ENCODE measurements around the gene PHLDA2. TPM values are rescaled to one million over a fixed set of nuclear protein-coding genes. Genes with fewer than 3 reads are reported as not detected.

The PHLDA2 gene
- total and polyA plus RNA-seq, 2 of the 13 experiments (the other 11 are each of a cell fraction or from before 2014, with no cell fraction given), result 0.55 to 0.78 TPM

DNA sequence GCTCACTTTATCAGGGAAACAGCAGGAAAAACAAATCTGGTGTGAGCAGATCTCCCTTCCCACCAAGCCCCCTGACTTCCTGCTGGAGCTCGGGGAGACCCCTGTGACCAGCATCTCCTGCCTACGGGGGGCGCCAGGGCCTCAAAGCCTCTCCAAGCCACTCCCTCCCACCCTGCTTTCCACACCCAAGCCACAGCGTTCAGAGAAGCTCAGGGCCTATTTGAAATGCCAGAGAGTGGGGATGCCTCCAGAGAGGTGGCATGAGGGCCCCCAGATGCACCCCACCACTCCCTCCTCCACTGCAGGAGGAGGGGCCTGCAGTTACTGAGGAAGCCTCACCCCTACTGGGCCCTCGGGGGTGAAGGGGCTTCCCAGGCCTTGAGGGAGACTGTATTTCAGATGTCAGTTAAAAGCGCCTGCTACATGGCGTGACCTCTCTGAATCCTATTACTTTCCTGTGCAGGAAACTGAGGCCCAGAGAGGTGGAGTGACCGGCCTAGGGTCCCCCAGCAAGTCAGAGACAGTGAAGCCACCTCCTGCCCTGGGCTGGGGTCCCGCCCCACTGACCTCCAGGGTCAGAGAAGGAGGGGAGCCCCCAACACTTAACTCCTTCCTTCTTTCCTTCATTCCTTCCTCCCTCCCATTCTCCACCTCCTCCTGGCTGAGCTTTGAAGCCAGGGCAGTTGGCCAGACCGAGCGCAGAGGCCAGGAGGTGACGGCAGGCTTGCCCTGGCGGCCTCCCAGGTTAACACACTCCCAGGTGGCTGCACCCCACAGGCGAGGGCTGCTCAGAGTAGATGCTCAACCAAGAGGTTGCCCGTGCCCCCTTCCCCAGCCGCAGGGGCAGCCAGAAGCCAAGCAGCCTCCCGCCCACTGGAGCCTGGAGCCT, 37.6 kb downstream of the PHLDA2 start (continued):
- TF ChIP-seq, protein P1, sequence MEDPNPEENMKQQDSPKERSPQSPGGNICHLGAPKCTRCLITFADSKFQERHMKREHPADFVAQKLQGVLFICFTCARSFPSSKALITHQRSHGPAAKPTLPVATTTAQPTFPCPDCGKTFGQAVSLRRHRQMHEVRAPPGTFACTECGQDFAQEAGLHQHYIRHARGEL (CRISPR knock-in tag; IDR thresholded peaks at IDR 0.05), result no peak
- TF ChIP-seq ZNF562 (CRISPR knock-in tag; IDR thresholded peaks at IDR 0.05; ENCODE audit: borderline replicate concordance) (no peak), KLF13 (CRISPR knock-in tag; IDR thresholded peaks at IDR 0.05) (no peak; the same call in 1 of the 2 replicates), POLR2A (IDR thresholded peaks at IDR 0.05; ENCODE audit: insufficient read depth in 1 of 2, low read depth in 2 of 2, low read length in 2 of 2) (no peak), ZNF124 (CRISPR knock-in tag; IDR thresholded peaks at IDR 0.05) (no peak), ZNF235 (CRISPR knock-in tag; IDR thresholded peaks at IDR 0.05; ENCODE audit: borderline replicate concordance) (0 out of 2 replicates have a peak, but pooled peaks have one; percentile 49), ASH2L (IDR thresholded peaks at IDR 0.05; ENCODE audit: insufficient read length, low read depth, low read length) (peak; percentile 20), DMAP1 (CRISPR knock-in tag; IDR thresholded peaks at IDR 0.05) (no peak), KDM5A (IDR thresholded peaks at IDR 0.05; ENCODE audit: borderline replicate concordance, low read length) (no peak), ZNF614 (CRISPR knock-in tag; IDR thresholded peaks at IDR 0.05; ENCODE audit: borderline replicate concordance) (0 out of 2 replicates have a peak, but pooled peaks have one; percentile 32), ZNF180 (CRISPR knock-in tag; IDR thresholded peaks at IDR 0.05; ENCODE audit: borderline replicate concordance, low read depth) (no peak), ZNF317 (CRISPR knock-in tag; IDR thresholded peaks at IDR 0.05) (no peak), ZFX (CRISPR knock-in tag; IDR thresholded peaks at IDR 0.05; ENCODE audit: low read depth) (0 out of 2 replicates have a peak, but pooled peaks have one; percentile 28), ZNF749 (CRISPR knock-in tag; IDR thresholded peaks at IDR 0.05; ENCODE audit: borderline replicate concordance) (no peak), HDAC2 (CRISPR knock-in tag; IDR thresholded peaks at IDR 0.05) (no peak), NR2F2 (IDR thresholded peaks at IDR 0.05; ENCODE audit: borderline replicate concordance, low read depth) (no peak), RELA (CRISPR knock-in tag; IDR thresholded peaks at IDR 0.05) (0 out of 2 replicates have a peak, but pooled peaks have one; percentile 34), HNRNPL (IDR thresholded peaks at IDR 0.05; ENCODE audit: low read depth, low read length) (peak; percentile 68; the same call in 1 of the 2 replicates), SMAD1 (CRISPR knock-in tag; IDR thresholded peaks at IDR 0.05; ENCODE audit: borderline replicate concordance, low read depth) (no peak), ZNF569 (CRISPR knock-in tag; IDR thresholded peaks at IDR 0.05; ENCODE audit: borderline replicate concordance) (no peak), GZF1 (CRISPR knock-in tag; IDR thresholded peaks at IDR 0.05) (no peak)
- TF ChIP-seq, protein P2, sequence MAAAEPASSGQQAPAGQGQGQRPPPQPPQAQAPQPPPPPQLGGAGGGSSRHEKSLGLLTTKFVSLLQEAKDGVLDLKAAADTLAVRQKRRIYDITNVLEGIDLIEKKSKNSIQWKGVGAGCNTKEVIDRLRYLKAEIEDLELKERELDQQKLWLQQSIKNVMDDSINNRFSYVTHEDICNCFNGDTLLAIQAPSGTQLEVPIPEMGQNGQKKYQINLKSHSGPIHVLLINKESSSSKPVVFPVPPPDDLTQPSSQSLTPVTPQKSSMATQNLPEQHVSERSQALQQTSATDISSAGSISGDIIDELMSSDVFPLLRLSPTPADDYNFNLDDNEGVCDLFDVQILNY (CRISPR knock-in tag; conservative IDR thresholded peaks at IDR 0.05), result no peak
- TF ChIP-seq, protein P3, sequence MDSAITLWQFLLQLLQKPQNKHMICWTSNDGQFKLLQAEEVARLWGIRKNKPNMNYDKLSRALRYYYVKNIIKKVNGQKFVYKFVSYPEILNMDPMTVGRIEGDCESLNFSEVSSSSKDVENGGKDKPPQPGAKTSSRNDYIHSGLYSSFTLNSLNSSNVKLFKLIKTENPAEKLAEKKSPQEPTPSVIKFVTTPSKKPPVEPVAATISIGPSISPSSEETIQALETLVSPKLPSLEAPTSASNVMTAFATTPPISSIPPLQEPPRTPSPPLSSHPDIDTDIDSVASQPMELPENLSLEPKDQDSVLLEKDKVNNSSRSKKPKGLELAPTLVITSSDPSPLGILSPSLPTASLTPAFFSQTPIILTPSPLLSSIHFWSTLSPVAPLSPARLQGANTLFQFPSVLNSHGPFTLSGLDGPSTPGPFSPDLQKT (CRISPR knock-in tag; IDR thresholded peaks at IDR 0.05; ENCODE audit: borderline replicate concordance), result no peak
- TF ChIP-seq, protein P4, sequence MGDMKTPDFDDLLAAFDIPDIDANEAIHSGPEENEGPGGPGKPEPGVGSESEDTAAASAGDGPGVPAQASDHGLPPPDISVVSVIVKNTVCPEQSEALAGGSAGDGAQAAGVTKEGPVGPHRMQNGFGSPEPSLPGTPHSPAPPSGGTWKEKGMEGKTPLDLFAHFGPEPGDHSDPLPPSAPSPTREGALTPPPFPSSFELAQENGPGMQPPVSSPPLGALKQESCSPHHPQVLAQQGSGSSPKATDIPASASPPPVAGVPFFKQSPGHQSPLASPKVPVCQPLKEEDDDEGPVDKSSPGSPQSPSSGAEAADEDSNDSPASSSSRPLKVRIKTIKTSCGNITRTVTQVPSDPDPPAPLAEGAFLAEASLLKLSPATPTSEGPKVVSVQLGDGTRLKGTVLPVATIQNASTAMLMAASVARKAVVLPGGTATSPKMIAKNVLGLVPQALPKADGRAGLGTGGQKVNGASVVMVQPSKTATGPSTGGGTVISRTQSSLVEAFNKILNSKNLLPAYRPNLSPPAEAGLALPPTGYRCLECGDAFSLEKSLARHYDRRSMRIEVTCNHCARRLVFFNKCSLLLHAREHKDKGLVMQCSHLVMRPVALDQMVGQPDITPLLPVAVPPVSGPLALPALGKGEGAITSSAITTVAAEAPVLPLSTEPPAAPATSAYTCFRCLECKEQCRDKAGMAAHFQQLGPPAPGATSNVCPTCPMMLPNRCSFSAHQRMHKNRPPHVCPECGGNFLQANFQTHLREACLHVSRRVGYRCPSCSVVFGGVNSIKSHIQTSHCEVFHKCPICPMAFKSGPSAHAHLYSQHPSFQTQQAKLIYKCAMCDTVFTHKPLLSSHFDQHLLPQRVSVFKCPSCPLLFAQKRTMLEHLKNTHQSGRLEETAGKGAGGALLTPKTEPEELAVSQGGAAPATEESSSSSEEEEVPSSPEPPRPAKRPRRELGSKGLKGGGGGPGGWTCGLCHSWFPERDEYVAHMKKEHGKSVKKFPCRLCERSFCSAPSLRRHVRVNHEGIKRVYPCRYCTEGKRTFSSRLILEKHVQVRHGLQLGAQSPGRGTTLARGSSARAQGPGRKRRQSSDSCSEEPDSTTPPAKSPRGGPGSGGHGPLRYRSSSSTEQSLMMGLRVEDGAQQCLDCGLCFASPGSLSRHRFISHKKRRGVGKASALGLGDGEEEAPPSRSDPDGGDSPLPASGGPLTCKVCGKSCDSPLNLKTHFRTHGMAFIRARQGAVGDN (CRISPR knock-in tag; IDR thresholded peaks at IDR 0.05), result no peak

Data from HepG2 (cell line).